Activated CD8-positive, alpha-beta memory T cell treated with anti-CD3 and anti-CD28 coated beads, Interleukin-2, amount 50 U/mL, for 24 hours (primary cell): ENCODE data around the gene VAPA.

Experiments used
- DNase-seq: peaks from one replicate; pipeline ENCODE4 v3.0.0-alpha.2; 2020; ENCODE audit errors: extremely low read depth

Gene VAPA

GRCh38 chr18:9914584-9915290 is 921 bp downstream of the VAPA start:
- peak; percentile 51 for DNase-seq

GRCh38 chr18:9915291-9916076 is 1.7 kb downstream of the VAPA start:
- no peak for DNase-seq

- no peak for DNase-seq
Observed at GRCh38 chr18:9916077-9916639, 2.3 kb downstream of the VAPA start.

- DNase-seq, result no peak
Observed at GRCh38 chr18:9916808-9917207, 3.0 kb downstream of the VAPA start.

- no peak for DNase-seq
Observed at GRCh38 chr18:9918016-9918680, 4.3 kb downstream of the VAPA start.

GRCh38 chr18:9919564-9920232 is 5.9 kb downstream of the VAPA start:
- no peak for DNase-seq

- DNase-seq, result no peak
Observed at GRCh38 chr18:9922592-9923311, 8.9 kb downstream of the VAPA start.

GRCh38 chr18:9924371-9924943 is 10.6 kb downstream of the VAPA start:
- no peak for DNase-seq

- DNase-seq, result no peak
Observed at GRCh38 chr18:9925369-9925768, 11.6 kb downstream of the VAPA start.

- no peak for DNase-seq
Observed at GRCh38 chr18:9925795-9926194, 12.0 kb downstream of the VAPA start.

GRCh38 chr18:9926223-9926894 is 12.5 kb downstream of the VAPA start:
- no peak for DNase-seq

- no peak for DNase-seq
Observed at GRCh38 chr18:9926977-9927376, 13.2 kb downstream of the VAPA start.

- no peak for DNase-seq
Observed at GRCh38 chr18:9927392-9928063, 13.7 kb downstream of the VAPA start.

GRCh38 chr18:9928646-9929259 is 14.9 kb downstream of the VAPA start:
- no peak for DNase-seq

- DNase-seq, result no peak
Observed at GRCh38 chr18:9930299-9930884, 16.6 kb downstream of the VAPA start.

GRCh38 chr18:9931146-9931545 is 17.3 kb downstream of the VAPA start:
- DNase-seq, result no peak

- no peak for DNase-seq
Observed at GRCh38 chr18:9931678-9932077, 17.9 kb downstream of the VAPA start.

- no peak for DNase-seq
Observed at GRCh38 chr18:9933865-9934264, 20.0 kb downstream of the VAPA start.

- DNase-seq, result no peak
Observed at GRCh38 chr18:9934274-9934673, 20.5 kb downstream of the VAPA start.
